Nucleus accumbens (tissue), 56 donors: ENCODE results near the gene MACROD2.

ENCODE experiments used
- DNase-seq, 56 donors: peaks; one replicate each; lab custom pipeline; 2025; lab: John Stamatoyannopoulos, UW

The MACROD2 gene

GRCh38 chr20:14777591-14777990 is 782.3 kb downstream of the MACROD2 start:
- DNase-seq: no peak

GRCh38 chr20:14778096-14778495 is 782.8 kb downstream of the MACROD2 start:
- no peak for DNase-seq

- DNase-seq: no peak
These were observed 783.6 kb downstream of the MACROD2 start for GRCh38 chr20:14778875-14779274.

- no peak for DNase-seq
These were observed 785.2 kb downstream of the MACROD2 start for GRCh38 chr20:14780508-14780907.

GRCh38 chr20:14782731-14783130 is 787.4 kb downstream of the MACROD2 start:
- DNase-seq: no peak

GRCh38 chr20:14783766-14784165 is 788.5 kb downstream of the MACROD2 start:
- no peak for DNase-seq

- DNase-seq: no peak
These were observed 789.9 kb downstream of the MACROD2 start for GRCh38 chr20:14785065-14785743.

GRCh38 chr20:14790190-14790589 is 794.9 kb downstream of the MACROD2 start:
- no peak for DNase-seq

- DNase-seq: no peak
These were observed 795.7 kb downstream of the MACROD2 start for GRCh38 chr20:14790771-14791620.

- no peak for DNase-seq
These were observed 797.6 kb downstream of the MACROD2 start for GRCh38 chr20:14792915-14793314.

- DNase-seq: no peak
These were observed 804.4 kb downstream of the MACROD2 start for GRCh38 chr20:14799545-14800216.

GRCh38 chr20:14800707-14801425 is 805.5 kb downstream of the MACROD2 start:
- DNase-seq: no peak

GRCh38 chr20:14801591-14802325 is 806.4 kb downstream of the MACROD2 start:
- no peak for DNase-seq

- DNase-seq: no peak
These were observed 811.9 kb downstream of the MACROD2 start for GRCh38 chr20:14807224-14807623.

- DNase-seq: no peak
These were observed 820.0 kb downstream of the MACROD2 start for GRCh38 chr20:14815340-14815739.

GRCh38 chr20:14816471-14816870 is 821.2 kb downstream of the MACROD2 start:
- DNase-seq: no peak

GRCh38 chr20:14817101-14817500 is 821.8 kb downstream of the MACROD2 start:
- no peak for DNase-seq

- DNase-seq: no peak
These were observed 825.5 kb downstream of the MACROD2 start for GRCh38 chr20:14820771-14821170.

- DNase-seq: no peak
These were observed 825.9 kb downstream of the MACROD2 start for GRCh38 chr20:14821251-14821650.

GRCh38 chr20:14824996-14825395 is 829.7 kb downstream of the MACROD2 start:
- no peak for DNase-seq
